Measurements from ENCODE around the gene ULBP2. TPM values are rescaled to one million over a fixed set of nuclear protein-coding genes. Genes with fewer than 3 reads are reported as not detected.

The ULBP2 gene
- total and polyA plus RNA-seq, 3 experiments from 2014 or later: 0.48 to 0.68 (median 0.51) TPM

DNA sequence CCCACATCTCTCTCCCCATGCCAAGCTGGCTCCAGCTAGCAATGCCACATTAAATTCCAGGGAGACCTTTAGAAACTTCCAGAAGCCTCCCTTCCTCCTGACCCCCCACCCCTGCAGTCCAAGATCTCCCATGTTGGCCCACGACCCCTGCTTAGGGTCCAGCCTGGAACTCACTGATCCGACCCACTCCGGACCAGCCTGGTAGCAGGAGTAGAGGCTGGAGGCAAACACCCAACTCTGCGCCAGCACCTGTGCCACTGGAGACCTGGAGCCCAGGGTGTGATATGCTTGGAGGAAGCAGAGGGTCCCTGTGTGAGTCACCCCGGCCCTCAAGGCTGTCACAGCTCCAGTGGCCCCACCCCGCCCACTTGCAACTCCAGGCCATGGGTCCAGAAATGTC, 18.7 kb downstream of the ULBP2 start:
- CTCF ChIA-PET: interaction anchor here (1.3 kb wide), 1 partner anchor 10 kb away, joined by 3 read pairs; no protein-coding TSS in a partner anchor
- POLR2A ChIA-PET: no interaction called here
- peaks cover 27% of the 10 kb centered on the region for H3K4me1 ChIP-seq (ENCODE audit: insufficient read depth, low read length)

DNA sequence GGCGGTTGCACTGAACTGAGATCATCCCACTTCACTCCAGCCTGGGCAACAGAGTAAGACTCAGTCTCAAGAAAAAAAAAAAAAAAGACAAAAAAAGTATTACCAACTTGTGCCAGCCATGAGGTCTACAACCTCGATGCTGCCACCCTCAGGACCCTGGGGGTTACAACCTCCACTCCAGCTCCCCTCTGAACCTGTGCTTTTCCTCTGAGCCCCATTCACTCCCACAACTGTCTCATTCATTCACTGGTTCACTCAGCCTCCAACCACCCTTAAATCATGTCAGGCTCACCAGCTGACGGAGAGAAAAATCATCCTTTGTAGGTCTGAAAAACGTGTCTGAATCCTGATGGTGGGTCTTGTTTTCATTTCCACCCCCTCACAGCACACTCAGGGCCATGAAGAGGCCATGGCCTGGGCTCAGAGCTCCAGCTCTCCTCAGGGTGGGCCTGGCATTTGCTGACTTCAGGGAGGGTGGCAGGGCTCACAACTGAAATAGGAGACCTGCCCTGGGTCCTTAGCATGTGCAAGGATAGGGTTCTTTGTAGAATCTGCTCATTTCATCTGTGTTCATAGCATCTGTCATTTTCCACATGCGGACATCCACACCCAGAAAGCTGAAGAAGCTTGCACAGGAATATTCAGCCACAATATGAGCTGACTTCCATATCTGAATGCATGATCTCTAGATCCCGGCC, 20.1 kb downstream of the ULBP2 start:
- Histone ChIP-seq H3K4me1 (ENCODE audit: insufficient read depth, low read length) (peaks cover 27% of the 10 kb centered on the region), H3K27me3 (ENCODE audit: insufficient read depth, low read length, poor library complexity, severe bottlenecking) (peaks cover 55% of the 10 kb centered on the region), H3K36me3 (ENCODE audit: insufficient read depth, low read length) (no peaks in the 10 kb centered on the region), H3K9me3 (ENCODE audit: low read length) (no peaks in the 10 kb centered on the region), H3K27ac (ENCODE audit: low read depth, low read length) (no peak overlapping the region), H3K4me3 (ENCODE audit: low read length) (no peak overlapping the region)
- Mint-ChIP-seq H3K9me3 (no peaks in the 10 kb centered on the region), H3K36me3 (peaks cover 0 to 1% (median 0%) of the 10 kb centered on the region in 3 donors), H3K27ac (peak overlapping the region in 1 of 8 donors; percentile 22), H3K4me1 (peaks cover 26 to 31% (median 27%) of the 10 kb centered on the region in 3 donors), H3K4me3 (peak overlapping the region in 2 of 7 donors; percentile 49), H3K27me3 (peaks cover 62 to 85% of the 10 kb centered on the region in 2 donors)
- ChIA-PET POLR2A (no interaction called here), CTCF (interaction anchor here (1.3 kb wide), 1 partner anchor 9 kb away, joined by 3 read pairs; no protein-coding TSS in a partner anchor)
- peak in 3 of 5 donors; percentile 21 to 47 (median 26) for DNase-seq

More for the DNA sequence above, 18.7 kb downstream of the ULBP2 start:
- DNase-seq: no peak
- Histone ChIP-seq H3K9me3 (ENCODE audit: low read length) (no peaks in the 10 kb centered on the region), H3K27ac (ENCODE audit: low read depth, low read length) (no peak overlapping the region), H3K36me3 (ENCODE audit: insufficient read depth, low read length) (no peaks in the 10 kb centered on the region), H3K4me3 (ENCODE audit: low read length) (no peak overlapping the region), H3K27me3 (ENCODE audit: insufficient read depth, low read length, poor library complexity, severe bottlenecking) (peaks cover 59% of the 10 kb centered on the region)
- Mint-ChIP-seq H3K27me3 (peaks cover 62 to 91% of the 10 kb centered on the region in 2 donors), H3K36me3 (peaks cover 0 to 1% (median 0%) of the 10 kb centered on the region in 3 donors), H3K4me3 (peak overlapping the region in 1 of 7 donors; percentile 3), H3K9me3 (no peaks in the 10 kb centered on the region), H3K4me1 (peaks cover 22 to 27% (median 24%) of the 10 kb centered on the region in 3 donors), H3K27ac (no peak overlapping the region)

DNA sequence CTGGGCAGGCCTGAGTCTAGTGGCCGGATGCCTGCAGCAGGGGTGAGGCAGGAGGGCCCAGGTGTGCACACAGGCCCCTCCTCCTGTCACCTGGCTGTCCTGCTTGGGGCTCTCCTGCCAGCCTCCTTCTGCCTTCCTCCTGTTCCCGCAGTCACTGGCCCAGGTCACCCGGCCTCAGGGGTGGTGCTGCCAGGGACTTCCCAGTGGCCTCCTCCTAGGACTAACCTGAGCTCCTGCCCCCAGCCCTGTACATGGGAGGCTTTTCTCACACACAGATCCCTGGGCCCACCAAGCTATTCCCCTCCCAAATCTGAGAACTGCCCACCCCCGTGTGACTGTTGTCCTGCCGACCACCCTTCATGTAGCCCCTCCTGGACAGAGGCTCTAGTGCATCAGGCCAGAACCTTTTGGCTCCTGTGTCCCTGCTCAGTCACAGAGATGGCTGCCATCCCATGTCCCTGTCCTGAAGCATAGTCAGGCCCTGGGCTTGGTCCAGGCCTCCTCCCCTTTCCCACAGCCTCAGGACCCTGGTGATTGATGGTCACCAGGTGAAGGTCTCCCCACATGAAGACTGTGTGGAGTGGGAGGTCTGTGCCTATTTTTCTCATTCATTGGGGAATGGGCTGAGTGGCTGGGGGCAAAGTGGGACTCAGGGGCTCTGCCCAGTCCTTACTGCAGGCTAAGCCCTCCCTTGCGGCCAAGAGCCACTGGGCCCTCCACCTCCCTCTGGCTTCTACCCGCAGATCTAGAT, 20.8 kb downstream of the ULBP2 start:
- H3K4me3 Mint-ChIP-seq: peak overlapping the region; percentile 87 to 97 (median 93)
- POLR2A ChIA-PET: no interaction called here
- Histone ChIP-seq H3K36me3 (ENCODE audit: insufficient read depth, low read length) (no peaks in the 10 kb centered on the region), H3K27ac (ENCODE audit: low read depth, low read length) (peak overlapping the region; percentile 45), H3K4me1 (ENCODE audit: insufficient read depth, low read length) (peaks cover 27% of the 10 kb centered on the region), H3K27me3 (ENCODE audit: insufficient read depth, low read length, poor library complexity, severe bottlenecking) (peaks cover 55% of the 10 kb centered on the region), H3K9me3 (ENCODE audit: low read length) (no peaks in the 10 kb centered on the region), H3K4me3 (ENCODE audit: low read length) (peak overlapping the region; percentile 69)
- peaks cover 26 to 31% (median 27%) of the 10 kb centered on the region in 3 donors for H3K4me1 Mint-ChIP-seq
- peaks cover 68 to 89% of the 10 kb centered on the region in 2 donors for H3K27me3 Mint-ChIP-seq
- CTCF ChIA-PET: no interaction called here
- DNase-seq: no peak
- no peaks in the 10 kb centered on the region for H3K9me3 Mint-ChIP-seq
- peak overlapping the region in 5 of 8 donors; percentile 34 to 82 (median 72) for H3K27ac Mint-ChIP-seq
- H3K36me3 Mint-ChIP-seq: peaks cover 0 to 1% (median 0%) of the 10 kb centered on the region in 3 donors

DNA sequence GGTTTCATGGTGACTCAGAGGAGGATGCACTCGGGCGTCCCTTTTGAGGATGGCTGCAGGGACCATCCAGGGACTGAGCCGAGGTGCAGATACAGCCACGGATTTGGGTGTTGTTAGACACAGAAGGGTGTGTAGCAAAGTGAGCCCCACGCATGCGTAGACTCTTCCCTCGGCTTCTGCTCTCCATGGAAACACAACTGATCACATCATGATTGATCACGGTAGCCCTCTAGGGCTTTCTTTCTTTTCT, 21.3 kb downstream of the ULBP2 start:
- H3K27ac Mint-ChIP-seq: peak overlapping the region in 6 of 8 donors; percentile 34 to 83 (median 78)
- POLR2A ChIA-PET: no interaction called here
- no peaks in the 10 kb centered on the region for H3K9me3 ChIP-seq (ENCODE audit: low read length)
- peaks cover 26 to 31% (median 27%) of the 10 kb centered on the region in 3 donors for H3K4me1 Mint-ChIP-seq
- no peaks in the 10 kb centered on the region for H3K9me3 Mint-ChIP-seq
- DNase-seq: peak in 1 of 5 donors; percentile 14
- peaks cover 27% of the 10 kb centered on the region for H3K4me1 ChIP-seq (ENCODE audit: insufficient read depth, low read length)
- CTCF ChIA-PET: no interaction called here
- peaks cover 55% of the 10 kb centered on the region for H3K27me3 ChIP-seq (ENCODE audit: insufficient read depth, low read length, poor library complexity, severe bottlenecking)
- H3K36me3 ChIP-seq (ENCODE audit: insufficient read depth, low read length): no peaks in the 10 kb centered on the region
- H3K4me3 ChIP-seq (ENCODE audit: low read length): peak overlapping the region; percentile 69
- peaks cover 73 to 89% of the 10 kb centered on the region in 2 donors for H3K27me3 Mint-ChIP-seq
- H3K4me3 Mint-ChIP-seq: peak overlapping the region; percentile 87 to 97 (median 93)
- H3K27ac ChIP-seq (ENCODE audit: low read depth, low read length): peak overlapping the region; percentile 45
- H3K36me3 Mint-ChIP-seq: peaks cover 0 to 1% (median 0%) of the 10 kb centered on the region in 3 donors

DNA sequence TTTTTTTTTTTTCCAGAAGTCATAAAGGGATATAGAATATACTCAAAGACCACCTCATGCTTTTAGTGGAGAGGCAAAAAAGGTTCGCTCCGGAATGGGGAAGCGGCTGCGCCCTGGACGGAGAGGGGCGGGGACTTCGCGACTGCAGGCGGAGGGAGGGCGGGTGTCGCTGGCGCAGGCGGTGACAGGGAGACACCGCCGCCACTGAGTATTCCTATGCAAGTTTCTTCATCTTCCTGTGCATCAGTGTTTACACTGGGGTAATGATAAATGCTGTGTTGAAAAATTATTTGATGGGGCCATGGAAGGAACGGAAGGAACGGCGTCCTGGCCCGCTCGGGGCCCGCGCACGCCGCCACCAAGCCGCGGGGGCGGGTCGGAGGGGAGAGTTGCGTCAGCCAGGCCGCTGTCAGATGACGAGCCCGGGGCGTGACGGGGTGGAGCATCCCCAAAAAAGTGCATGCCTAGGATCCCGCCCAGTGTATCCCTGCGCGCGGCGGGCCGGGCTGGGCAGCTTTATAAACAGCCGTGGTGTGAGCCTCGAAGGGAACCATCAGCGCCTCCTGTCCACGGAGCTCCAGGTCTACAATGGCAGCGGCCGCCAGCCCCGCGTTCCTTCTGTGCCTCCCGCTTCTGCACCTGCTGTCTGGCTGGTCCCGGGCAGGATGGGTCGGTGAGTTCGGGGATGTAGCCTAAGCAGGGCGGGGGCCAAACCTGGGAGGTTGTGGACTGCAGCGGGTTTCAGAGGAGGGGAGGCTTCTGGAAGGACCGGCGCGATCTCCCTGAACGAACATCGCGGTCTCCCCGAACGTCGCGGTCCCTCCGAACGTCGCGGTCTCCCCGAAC, 21.9 kb downstream of the ULBP2 start, which contains the start of gene ULBP1:
TSS of gene ULBP1 (plus strand) at position 482 of the 846 bp plus-strand sequence. CDS start at position 589, 107 bp downstream.
- no peaks in the 10 kb centered on the region for H3K9me3 ChIP-seq (ENCODE audit: low read length)
- H3K4me3 ChIP-seq (ENCODE audit: low read length): peak within 1 kb of the TSS; percentile 69
- peak within 1 kb of the TSS; percentile 87 to 97 (median 93) for H3K4me3 Mint-ChIP-seq
- peaks cover 0 to 1% (median 0%) of the 10 kb centered on the region in 3 donors for H3K36me3 Mint-ChIP-seq
- H3K27me3 ChIP-seq (ENCODE audit: insufficient read depth, low read length, poor library complexity, severe bottlenecking): peaks cover 55% of the 10 kb centered on the region
- CTCF ChIA-PET: no interaction called here
- peaks cover 27% of the 10 kb centered on the region for H3K4me1 ChIP-seq (ENCODE audit: insufficient read depth, low read length)
- POLR2A ChIA-PET: no interaction called here
- H3K9me3 Mint-ChIP-seq: no peaks in the 10 kb centered on the region
- H3K4me1 Mint-ChIP-seq: peaks cover 26 to 31% (median 27%) of the 10 kb centered on the region in 3 donors
- H3K27ac ChIP-seq (ENCODE audit: low read depth, low read length): peak within 1 kb of the TSS; percentile 45
- H3K36me3 ChIP-seq (ENCODE audit: insufficient read depth, low read length): no peaks in the 10 kb centered on the region
- H3K27ac Mint-ChIP-seq: peak within 1 kb of the TSS in 7 of 8 donors; percentile 74 to 97 (median 89)
- peak; percentile 63 to 81 (median 70) for DNase-seq
- H3K27me3 Mint-ChIP-seq: peaks cover 73 to 92% of the 10 kb centered on the region in 2 donors

DNA sequence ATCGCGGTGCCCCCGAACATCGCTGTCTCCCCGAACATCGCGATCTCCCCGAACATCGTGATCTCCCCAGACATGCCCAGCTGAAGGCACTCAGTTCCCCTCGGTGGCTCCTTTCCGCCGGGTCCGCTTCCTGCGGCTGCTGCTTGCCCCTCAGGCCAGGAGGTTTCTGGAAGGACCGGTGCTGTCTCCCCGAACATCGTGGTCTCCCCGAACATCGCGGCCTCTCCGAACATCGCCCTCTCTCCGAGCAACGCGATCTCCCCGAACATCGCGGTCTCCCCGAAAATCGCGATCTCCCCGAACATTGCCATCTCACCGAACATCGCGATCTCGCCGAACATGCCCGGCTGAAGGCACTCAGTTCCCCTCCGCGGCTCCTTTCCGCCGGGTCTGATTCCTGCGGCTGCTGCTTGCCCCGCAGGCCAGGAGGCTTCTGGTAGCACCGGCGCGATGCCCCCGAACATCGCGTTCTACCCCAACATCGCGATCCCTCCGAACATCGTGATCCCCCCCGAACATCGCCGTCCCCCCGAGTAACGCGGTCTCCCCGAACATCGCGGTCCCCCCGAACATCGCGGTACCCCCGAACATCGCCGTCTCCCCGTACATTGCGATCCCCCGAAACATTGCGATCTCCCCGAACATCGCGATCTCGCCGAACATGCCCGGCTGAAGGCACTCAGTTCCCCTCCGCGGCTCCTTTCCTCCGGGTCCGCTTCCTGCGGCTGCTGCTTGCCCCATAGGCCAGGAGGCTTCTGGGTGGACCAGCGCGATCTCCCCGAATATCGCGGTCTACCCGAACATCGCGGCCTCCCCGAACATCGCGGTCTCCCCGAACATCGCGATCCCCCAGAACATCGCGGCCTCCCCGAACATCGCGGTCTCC, 22.7 kb downstream of the ULBP2 start:
- DNase-seq: no peak
- H3K4me1 ChIP-seq (ENCODE audit: insufficient read depth, low read length): peaks cover 27% of the 10 kb centered on the region
- H3K4me3 ChIP-seq (ENCODE audit: low read length): peak overlapping the region; percentile 69
- H3K27ac ChIP-seq (ENCODE audit: low read depth, low read length): no peak overlapping the region
- Mint-ChIP-seq H3K36me3 (peaks cover 0 to 3% (median 1%) of the 10 kb centered on the region in 3 donors), H3K27me3 (peaks cover 76 to 92% of the 10 kb centered on the region in 2 donors), H3K4me1 (peaks cover 26 to 31% (median 27%) of the 10 kb centered on the region in 3 donors), H3K27ac (peak overlapping the region in 7 of 8 donors; percentile 74 to 97 (median 89)), H3K9me3 (no peaks in the 10 kb centered on the region), H3K4me3 (peak overlapping the region; percentile 87 to 97 (median 93))
- no peaks in the 10 kb centered on the region for H3K36me3 ChIP-seq (ENCODE audit: insufficient read depth, low read length)
- H3K9me3 ChIP-seq (ENCODE audit: low read length): no peaks in the 10 kb centered on the region
- CTCF ChIA-PET: no interaction called here
- H3K27me3 ChIP-seq (ENCODE audit: insufficient read depth, low read length, poor library complexity, severe bottlenecking): peaks cover 55% of the 10 kb centered on the region
- POLR2A ChIA-PET: no interaction called here

Data from CD8-positive, alpha-beta memory T cell (primary cell).